Measurements from ENCODE around the gene SPEN. TPM values are rescaled to one million over a fixed set of nuclear protein-coding genes. Genes with fewer than 3 reads are reported as not detected.
A peak's percentile ranks its signal among the peaks of the same experiment; 100 is the strongest.

SPEN gene
- total and polyA plus RNA-seq, 9 of the 15 experiments (the other 6 are each of a cell fraction or from before 2014, with no cell fraction given) = 5.7 to 87.5 (median 27.2) TPM

DNA sequence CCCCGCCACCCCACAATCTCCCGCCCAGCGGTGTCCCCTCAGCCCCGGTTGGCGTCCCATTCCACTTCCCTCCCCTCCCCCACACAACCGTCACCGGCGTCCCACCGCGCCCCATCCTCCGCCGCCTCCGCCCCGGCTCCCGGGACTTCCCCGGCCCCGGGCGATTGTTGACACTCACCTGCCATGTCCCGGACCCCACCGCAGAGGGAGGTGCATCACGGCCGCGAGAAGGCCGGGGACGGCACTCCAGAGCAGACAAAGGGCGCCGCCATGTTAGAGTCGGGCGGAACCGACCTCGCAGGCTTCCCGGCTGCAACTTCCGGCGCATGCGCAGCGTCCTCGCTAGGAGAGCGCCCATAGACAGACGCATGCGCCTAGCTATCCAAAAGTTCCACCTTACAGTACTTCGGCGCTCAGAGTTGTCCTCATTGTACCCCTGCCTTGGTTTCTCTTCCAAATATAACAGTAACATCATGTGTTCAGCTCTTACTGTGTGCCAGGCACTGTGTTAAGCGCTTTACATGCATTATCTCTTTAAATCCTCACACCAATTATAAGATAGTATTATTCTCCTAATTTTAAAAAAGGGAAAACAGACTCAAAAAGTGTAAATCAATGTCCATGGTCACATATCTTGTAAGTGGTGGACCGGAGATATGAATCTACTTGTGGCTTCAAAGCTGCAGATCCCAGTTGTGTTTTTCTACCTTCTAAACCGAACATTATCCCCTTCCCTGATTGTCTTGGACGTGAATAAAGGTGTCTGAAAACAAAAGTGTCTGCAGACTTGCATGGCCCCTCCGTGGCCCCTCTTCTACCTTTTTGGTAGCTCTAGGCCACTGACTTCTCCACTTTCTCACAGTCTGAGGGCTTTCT, 128.5 kb downstream of the SPEN start, which contains the start of gene ZBTB17 (continued):
- TF ChIP-seq ZNF263 (CRISPR knock-in tag; IDR thresholded peaks at IDR 0.05; ENCODE audit: borderline replicate concordance) (peak; percentile 66; the same call in 1 of the 2 replicates), NRF1 (conservative IDR thresholded peaks at IDR 0.05 in 1 of 2, IDR thresholded peaks at IDR 0.05 in 1 of 2) (peak; percentile 100), ZNF584 (CRISPR knock-in tag; IDR thresholded peaks at IDR 0.05; ENCODE audit: low read depth) (no peak), L3MBTL2 (IDR thresholded peaks at IDR 0.05) (peak; percentile 40), ZKSCAN8 (CRISPR knock-in tag; IDR thresholded peaks at IDR 0.05) (no peak), KLF6 (CRISPR knock-in tag; IDR thresholded peaks at IDR 0.05; ENCODE audit: borderline replicate concordance) (peak; percentile 60; the same call in 1 of the 2 replicates), SIRT6 (IDR thresholded peaks at IDR 0.05; ENCODE audit: low read depth, low read length) (no peak), GATAD2B (IDR thresholded peaks at IDR 0.05; ENCODE audit: borderline replicate concordance) (0 out of 2 replicates have a peak, but pooled peaks have one; percentile 7), ZNF76 (CRISPR knock-in tag; IDR thresholded peaks at IDR 0.05; ENCODE audit: borderline replicate concordance) (no peak), OTX1 (CRISPR knock-in tag; IDR thresholded peaks at IDR 0.05) (peak; percentile 68; the same call in 1 of the 2 replicates), RFX5 (IDR thresholded peaks at IDR 0.05; ENCODE audit: low read depth, low read length) (no peak), CAMTA2 (CRISPR knock-in tag; conservative IDR thresholded peaks at IDR 0.05) (no peak), ARHGAP35 (IDR thresholded peaks at IDR 0.05; ENCODE audit: partially characterized antibody) (no peak), YBX1 (IDR thresholded peaks at IDR 0.05) (no peak), CBX1 (IDR thresholded peaks at IDR 0.05; ENCODE audit: low read depth) (peak; percentile 11; the same call in 1 of the 2 replicates)
- TF ChIP-seq, protein P1, sequence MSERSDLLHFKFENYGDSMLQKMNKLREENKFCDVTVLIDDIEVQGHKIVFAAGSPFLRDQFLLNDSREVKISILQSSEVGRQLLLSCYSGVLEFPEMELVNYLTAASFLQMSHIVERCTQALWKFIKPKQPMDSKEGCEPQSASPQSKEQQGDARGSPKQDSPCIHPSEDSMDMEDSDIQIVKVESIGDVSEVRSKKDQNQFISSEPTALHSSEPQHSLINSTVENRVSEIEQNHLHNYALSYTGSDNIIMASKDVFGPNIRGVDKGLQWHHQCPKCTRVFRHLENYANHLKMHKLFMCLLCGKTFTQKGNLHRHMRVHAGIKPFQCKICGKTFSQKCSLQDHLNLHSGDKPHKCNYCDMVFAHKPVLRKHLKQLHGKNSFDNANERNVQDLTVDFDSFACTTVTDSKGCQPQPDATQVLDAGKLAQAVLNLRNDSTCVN (CRISPR knock-in tag; IDR thresholded peaks at IDR 0.05) = peak; percentile 83; the same call in 1 of the 2 replicates
- TF ChIP-seq, protein P2, sequence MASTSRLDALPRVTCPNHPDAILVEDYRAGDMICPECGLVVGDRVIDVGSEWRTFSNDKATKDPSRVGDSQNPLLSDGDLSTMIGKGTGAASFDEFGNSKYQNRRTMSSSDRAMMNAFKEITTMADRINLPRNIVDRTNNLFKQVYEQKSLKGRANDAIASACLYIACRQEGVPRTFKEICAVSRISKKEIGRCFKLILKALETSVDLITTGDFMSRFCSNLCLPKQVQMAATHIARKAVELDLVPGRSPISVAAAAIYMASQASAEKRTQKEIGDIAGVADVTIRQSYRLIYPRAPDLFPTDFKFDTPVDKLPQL (IDR thresholded peaks at IDR 0.05; ENCODE audit: extremely low read depth, insufficient read length) = no peak
- TF ChIP-seq, protein P3, sequence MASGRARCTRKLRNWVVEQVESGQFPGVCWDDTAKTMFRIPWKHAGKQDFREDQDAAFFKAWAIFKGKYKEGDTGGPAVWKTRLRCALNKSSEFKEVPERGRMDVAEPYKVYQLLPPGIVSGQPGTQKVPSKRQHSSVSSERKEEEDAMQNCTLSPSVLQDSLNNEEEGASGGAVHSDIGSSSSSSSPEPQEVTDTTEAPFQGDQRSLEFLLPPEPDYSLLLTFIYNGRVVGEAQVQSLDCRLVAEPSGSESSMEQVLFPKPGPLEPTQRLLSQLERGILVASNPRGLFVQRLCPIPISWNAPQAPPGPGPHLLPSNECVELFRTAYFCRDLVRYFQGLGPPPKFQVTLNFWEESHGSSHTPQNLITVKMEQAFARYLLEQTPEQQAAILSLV (tag; IDR thresholded peaks at IDR 0.05) = no peak
- TF ChIP-seq, protein P4, sequence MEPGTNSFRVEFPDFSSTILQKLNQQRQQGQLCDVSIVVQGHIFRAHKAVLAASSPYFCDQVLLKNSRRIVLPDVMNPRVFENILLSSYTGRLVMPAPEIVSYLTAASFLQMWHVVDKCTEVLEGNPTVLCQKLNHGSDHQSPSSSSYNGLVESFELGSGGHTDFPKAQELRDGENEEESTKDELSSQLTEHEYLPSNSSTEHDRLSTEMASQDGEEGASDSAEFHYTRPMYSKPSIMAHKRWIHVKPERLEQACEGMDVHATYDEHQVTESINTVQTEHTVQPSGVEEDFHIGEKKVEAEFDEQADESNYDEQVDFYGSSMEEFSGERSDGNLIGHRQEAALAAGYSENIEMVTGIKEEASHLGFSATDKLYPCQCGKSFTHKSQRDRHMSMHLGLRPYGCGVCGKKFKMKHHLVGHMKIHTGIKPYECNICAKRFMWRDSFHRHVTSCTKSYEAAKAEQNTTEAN (CRISPR knock-in tag; IDR thresholded peaks at IDR 0.05) = no peak

Data from K562 (cell line).